IPS-NIHi7 (cell line): Measurements from ENCODE around the gene SUSD4.
"Not testable (repeated sequence)": the region's sequence is repeated elsewhere in the genome, so short reads cannot be mapped to it uniquely, and the experiment has no call there.

Experiments
- DNase-seq: peaks from one replicate; pipeline ENCODE4 v3.0.0; 2012; ENCODE audit warnings: mixed read lengths; ENCODE audit errors: extremely low spot score

Gene SUSD4

GRCh38 chr1:223251387-223251786 is 112.6 kb downstream of the SUSD4 start:
- DNase-seq = not testable (repeated sequence)

GRCh38 chr1:223250632-223251015 is 113.4 kb downstream of the SUSD4 start:
- no peak for DNase-seq

DNA sequence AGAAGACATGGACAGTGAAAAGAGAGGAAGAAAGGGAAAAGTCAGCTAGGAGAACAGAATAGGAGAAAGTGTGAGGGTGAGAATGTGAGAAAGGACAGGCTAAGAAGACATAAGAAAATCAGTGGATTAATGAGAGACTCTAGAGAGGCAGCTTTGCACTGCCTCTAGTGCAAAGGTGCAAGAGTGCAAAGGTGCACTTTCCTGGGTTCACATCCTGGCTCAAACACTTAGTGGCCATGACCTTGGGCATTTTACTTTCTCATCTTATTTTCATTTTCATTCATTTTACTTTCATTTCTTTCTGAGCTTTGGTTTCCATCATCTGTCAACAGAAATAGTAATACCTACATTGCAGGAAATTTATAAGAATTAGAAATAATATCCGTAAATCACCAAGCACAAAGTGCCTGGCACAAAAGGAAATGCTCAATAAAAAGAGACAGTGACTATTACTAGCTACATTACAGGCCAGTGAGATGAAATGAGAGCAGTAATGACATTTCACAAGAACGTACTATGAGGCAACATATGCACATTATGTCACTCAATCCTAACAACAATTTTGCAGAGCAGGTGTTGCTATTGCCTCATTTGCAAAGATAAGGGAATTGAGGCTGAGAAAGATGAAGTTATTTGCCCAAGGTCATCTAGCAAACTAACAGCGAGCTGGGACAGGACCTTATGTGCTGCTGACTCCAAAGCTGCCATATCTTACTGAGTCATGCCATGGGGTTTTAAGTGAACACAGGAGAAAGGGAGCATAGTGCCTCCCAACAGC is 113.9 kb downstream of the SUSD4 start:
- no peak for DNase-seq

DNA sequence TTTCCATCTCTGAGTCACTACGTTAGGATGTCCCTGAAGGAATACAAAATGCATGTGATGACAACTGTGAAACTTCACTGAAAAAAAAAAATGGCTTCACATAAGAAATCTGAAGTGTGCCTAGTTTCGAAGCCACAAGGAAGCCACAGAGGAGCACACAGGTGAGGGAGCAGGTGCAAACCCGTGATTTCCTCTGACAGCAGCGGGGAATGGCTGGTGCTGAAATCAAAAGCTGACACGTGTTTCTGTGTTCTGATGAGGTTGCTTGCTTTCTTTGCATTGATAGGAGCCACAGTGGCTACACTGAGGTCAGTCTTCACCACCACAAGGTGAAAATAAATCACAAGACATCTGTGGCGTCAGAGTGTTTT is 115.2 kb downstream of the SUSD4 start:
- DNase-seq = no peak

DNA sequence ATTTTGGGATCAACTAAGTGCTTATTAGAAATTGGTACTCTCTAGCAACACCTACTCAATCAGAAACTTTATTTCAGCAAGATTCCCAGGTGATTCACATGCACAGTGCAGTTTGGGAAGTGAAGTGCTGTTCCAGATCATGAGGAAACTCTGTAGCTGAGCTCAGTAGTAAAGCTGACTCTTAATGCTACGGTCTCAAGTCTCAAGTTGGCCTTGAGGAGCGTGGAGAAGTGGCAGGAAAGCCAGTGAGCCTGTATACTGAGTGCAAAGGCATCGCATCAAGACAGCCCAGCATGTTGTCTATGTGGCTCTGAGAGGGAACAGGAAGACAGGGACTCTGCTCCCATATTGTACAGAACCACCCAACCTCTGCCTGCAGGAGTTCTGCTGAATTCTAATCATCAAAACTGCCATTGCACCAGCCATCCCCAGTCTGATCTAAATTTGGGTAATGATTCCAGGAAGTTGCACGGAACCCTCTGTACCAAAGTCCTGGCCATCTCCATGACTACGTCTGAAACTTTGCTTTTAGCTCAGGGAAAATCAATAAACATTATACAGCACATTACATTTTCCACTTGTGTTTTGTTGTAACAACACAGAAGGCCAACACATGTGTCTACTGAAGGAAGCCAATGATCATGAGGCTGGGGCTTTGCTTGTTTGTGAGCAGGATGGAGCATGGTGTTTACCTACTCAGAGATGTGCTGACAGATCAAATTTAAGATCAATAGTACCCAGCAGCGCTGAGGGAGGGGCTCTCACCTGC is 115.8 kb downstream of the SUSD4 start:
- DNase-seq = no peak

- no peak for DNase-seq
These were observed 117.4 kb downstream of the SUSD4 start for GRCh38 chr1:223246476-223247112.

DNA sequence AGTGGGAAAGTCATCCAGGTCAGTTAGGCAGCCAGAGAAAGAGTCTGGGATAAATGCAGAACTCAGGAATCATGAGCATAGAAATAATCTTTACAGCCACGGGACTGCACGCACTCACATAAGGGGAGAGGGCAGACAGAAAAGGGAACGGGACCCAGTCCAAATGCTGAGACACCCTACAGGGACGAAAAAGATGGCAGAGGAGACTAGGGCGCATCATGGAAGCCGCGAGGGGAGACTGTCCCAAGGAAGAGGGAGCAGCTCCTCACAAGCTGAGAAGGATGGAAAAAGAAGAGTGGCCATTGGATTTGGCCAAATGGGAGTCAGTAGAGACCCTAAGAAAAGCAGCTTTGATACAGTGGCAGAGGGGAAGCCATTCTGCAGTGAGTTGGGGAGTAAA is 118.0 kb downstream of the SUSD4 start:
- DNase-seq = no peak

GRCh38 chr1:223245411-223245810 is 118.6 kb downstream of the SUSD4 start:
- DNase-seq = no peak

GRCh38 chr1:223244366-223245103 is 119.4 kb downstream of the SUSD4 start:
- no peak for DNase-seq

DNA sequence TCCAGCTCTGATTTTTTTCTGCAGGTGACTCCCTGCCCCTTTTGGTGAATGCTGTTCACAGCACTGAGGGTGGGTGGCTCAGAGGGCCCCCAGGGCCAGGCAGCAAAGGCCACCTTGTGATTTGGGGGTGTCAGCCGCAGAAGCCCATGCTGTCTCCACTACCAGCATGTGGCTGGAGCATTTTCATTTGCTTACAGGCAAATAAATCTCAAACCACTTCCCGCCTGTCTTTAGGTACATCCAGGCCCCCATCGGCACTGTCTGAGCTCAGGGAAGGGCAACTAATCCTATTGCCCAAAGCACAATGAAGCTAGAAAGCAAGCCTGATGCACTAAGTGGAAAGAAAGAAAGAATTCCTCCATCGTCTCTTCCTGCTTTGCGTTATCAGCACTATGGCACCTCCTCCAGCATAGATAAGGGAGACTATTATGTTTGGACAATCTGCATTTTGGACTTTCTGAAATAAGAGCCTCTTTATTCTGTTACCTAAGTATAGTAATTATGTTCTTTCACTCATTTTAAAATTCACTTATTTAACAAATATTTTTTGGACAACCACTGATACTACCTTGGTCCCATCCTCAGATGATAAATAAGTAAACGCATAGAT is 120.4 kb downstream of the SUSD4 start:
- DNase-seq = no peak

DNA sequence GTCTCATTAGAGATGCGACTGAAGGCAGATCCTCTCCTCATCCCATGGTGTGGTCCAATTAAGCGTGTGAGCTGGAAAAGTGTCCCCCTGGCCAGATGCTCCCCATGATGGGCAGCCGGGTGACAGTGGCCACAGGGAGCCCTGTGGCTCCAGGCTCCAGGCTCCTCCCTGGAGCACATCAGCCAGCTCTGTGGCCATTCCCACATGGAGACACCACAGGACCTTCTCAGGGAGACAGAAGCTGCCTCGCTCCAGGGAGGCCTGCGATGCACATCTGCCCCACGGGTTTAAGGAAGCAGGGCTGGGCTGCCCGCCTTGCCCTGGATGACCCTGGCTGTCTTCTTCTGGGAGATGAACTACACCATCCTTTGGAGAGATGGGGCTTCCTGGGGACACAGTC is 121.0 kb downstream of the SUSD4 start:
- no peak for DNase-seq

- DNase-seq = no peak
These were observed 121.5 kb downstream of the SUSD4 start for GRCh38 chr1:223242382-223242955.

- no peak for DNase-seq
These were observed 123.9 kb downstream of the SUSD4 start for GRCh38 chr1:223240122-223240521.

GRCh38 chr1:223235091-223235490 is 128.9 kb downstream of the SUSD4 start:
- no peak for DNase-seq

DNA sequence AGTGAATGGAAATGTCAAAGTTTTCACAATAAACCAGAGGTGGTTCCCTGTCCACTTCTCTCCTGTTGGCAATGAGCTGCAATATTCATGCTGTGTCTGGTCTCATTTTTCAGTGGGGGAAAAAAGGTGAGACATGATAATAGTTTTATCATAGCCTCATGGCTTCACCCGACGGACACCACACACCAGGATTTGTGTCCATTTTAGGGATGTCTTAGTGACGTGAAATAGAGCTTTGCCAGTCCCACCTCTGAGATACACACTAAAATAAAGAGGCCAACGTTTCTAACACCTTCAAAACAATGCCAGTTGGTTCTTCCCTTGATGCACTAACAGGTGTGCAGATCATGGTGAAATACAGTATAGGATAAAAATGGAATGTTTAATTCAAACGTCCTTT is 129.4 kb downstream of the SUSD4 start:
- DNase-seq = no peak

GRCh38 chr1:223234170-223234514 is 129.8 kb downstream of the SUSD4 start:
- no peak for DNase-seq

GRCh38 chr1:223233410-223234169 is 130.4 kb downstream of the SUSD4 start:
- no peak for DNase-seq

DNA sequence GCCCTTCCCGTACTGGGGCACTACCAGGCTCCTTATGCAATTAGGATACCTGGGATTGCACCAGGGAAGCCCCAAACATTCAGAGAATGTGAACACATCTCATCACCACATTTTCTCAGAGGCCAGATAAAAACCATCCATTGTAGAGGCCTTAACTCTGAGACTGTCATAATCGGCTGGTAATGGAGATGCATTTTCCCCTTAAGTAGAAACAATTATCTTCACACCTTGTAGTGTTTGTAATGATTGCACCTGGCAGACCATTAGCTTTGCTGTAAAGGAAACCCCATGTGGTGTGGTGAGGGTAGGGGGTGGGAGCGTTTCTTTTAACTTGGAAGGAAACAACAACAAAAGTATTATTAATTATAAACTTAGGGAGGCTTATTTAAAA is 131.0 kb downstream of the SUSD4 start:
- no peak for DNase-seq

- no peak for DNase-seq
These were observed 132.4 kb downstream of the SUSD4 start for GRCh38 chr1:223231581-223231980.

GRCh38 chr1:223231011-223231572 is 132.9 kb downstream of the SUSD4 start:
- no peak for DNase-seq
